ENCODE data around the gene DDA1. TPM values are rescaled to one million over a fixed set of nuclear protein-coding genes. Genes with fewer than 3 reads are reported as not detected.

The DDA1 gene
- total and polyA plus RNA-seq, 2 of the 13 experiments (the other 11 are each of a cell fraction or from before 2014, with no cell fraction given): 24.5 to 26.0 TPM

DNA sequence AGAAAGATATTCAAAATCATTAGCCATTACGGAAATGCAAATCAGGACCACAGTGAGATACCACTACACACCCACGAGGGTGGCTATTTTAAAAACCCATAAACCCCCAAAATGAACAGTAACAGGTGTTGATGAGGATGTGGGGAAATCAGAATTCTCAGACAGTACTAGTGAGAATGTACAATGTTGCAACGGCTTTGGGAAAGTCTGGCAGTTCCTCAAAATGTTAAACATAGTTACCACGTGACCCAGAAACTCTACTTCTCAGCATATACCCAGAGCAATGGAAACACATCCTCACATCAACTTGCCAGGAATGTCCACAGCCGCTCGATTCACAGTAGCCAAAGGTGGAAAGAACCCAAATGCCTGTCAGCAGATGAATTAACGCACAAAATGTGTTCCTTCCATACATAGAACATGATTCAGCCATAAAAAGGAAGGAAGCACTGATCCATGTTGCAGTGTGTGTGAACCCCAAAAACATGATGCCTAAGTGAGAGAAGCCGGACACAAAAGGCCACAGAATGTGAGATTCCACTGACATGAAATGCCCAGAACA, 60.7 kb downstream of the DDA1 start (continued):
- TF ChIP-seq YEATS2 (CRISPR knock-in tag; IDR thresholded peaks at IDR 0.05; ENCODE audit: borderline replicate concordance) (no peak), CBX5 (CRISPR knock-in tag; IDR thresholded peaks at IDR 0.05; ENCODE audit: borderline replicate concordance) (no peak), KDM2A (CRISPR knock-in tag; IDR thresholded peaks at IDR 0.05; ENCODE audit: borderline replicate concordance, low read depth) (no peak), RAD51 (IDR thresholded peaks at IDR 0.05; ENCODE audit: borderline replicate concordance) (peak; percentile 34; the same call in 1 of the 2 replicates), MBNL3 (CRISPR knock-in tag; conservative IDR thresholded peaks at IDR 0.05) (no peak)
- TF ChIP-seq, protein P1, sequence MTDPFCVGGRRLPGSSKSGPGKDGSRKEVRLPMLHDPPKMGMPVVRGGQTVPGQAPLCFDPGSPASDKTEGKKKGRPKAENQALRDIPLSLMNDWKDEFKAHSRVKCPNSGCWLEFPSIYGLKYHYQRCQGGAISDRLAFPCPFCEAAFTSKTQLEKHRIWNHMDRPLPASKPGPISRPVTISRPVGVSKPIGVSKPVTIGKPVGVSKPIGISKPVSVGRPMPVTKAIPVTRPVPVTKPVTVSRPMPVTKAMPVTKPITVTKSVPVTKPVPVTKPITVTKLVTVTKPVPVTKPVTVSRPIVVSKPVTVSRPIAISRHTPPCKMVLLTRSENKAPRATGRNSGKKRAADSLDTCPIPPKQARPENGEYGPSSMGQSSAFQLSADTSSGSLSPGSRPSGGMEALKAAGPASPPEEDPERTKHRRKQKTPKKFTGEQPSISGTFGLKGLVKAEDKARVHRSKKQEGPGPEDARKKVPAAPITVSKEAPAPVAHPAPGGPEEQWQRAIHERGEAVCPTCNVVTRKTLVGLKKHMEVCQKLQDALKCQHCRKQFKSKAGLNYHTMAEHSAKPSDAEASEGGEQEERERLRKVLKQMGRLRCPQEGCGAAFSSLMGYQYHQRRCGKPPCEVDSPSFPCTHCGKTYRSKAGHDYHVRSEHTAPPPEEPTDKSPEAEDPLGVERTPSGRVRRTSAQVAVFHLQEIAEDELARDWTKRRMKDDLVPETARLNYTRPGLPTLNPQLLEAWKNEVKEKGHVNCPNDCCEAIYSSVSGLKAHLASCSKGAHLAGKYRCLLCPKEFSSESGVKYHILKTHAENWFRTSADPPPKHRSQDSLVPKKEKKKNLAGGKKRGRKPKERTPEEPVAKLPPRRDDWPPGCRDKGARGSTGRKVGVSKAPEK (CRISPR knock-in tag; IDR thresholded peaks at IDR 0.05; ENCODE audit: borderline replicate concordance): no peak

Other genes starting within 250 kb of the DDA1 start
- gene HAUS8, start 234.1 kb upstream of the DDA1 start, total RNA-seq (2016; rRNA removed; fragmentation: Illumina TruSeq; extraction: Trizol): 17.5 and 19.1 TPM in 2 replicates
- 7.1 and 7.8 TPM in 2 replicates for gene HAUS8, start 234.1 kb upstream of the DDA1 start, polyA plus RNA-seq (2011; rRNA removed)
- gene MYO9B, start 233.8 kb upstream of the DDA1 start, total RNA-seq (2016; rRNA removed; fragmentation: Illumina TruSeq; extraction: Trizol): 14.1 and 18.0 TPM in 2 replicates
- 18.3 and 23.4 TPM in 2 replicates for gene MYO9B, start 233.8 kb upstream of the DDA1 start, polyA plus RNA-seq (2011; rRNA removed)
- 9.9 and 10.3 TPM in 2 replicates for gene USE1, start 94.2 kb upstream of the DDA1 start, total RNA-seq (2016; rRNA removed; fragmentation: Illumina TruSeq; extraction: Trizol)
- 16.3 and 17.6 TPM in 2 replicates for gene USE1, start 94.2 kb upstream of the DDA1 start, polyA plus RNA-seq (2011; rRNA removed)
- gene OCEL1, start 83.3 kb upstream of the DDA1 start, total RNA-seq (2016; rRNA removed; fragmentation: Illumina TruSeq; extraction: Trizol): 10.6 and 13.6 TPM in 2 replicates
- gene OCEL1, start 83.3 kb upstream of the DDA1 start, polyA plus RNA-seq (2011; rRNA removed): 17.2 and 19.8 TPM in 2 replicates
- gene NR2F6, start 63.6 kb upstream of the DDA1 start, total RNA-seq (2016; rRNA removed; fragmentation: Illumina TruSeq; extraction: Trizol): 54.1 and 72.4 TPM in 2 replicates
- gene NR2F6, start 63.6 kb upstream of the DDA1 start, polyA plus RNA-seq (2011; rRNA removed): 30.9 and 38.5 TPM in 2 replicates
- 0.13 and 0.15 TPM in 2 replicates for gene USHBP1, start 44.8 kb upstream of the DDA1 start, total RNA-seq (2016; rRNA removed; fragmentation: Illumina TruSeq; extraction: Trizol)
- 1.5 and 1.9 TPM in 2 replicates for gene USHBP1, start 44.8 kb upstream of the DDA1 start, polyA plus RNA-seq (2011; rRNA removed)
- 62.2 and 70.0 TPM in 2 replicates for gene BABAM1, start 42.1 kb upstream of the DDA1 start, total RNA-seq (2016; rRNA removed; fragmentation: Illumina TruSeq; extraction: Trizol)
- 74.5 and 82.0 TPM in 2 replicates for gene BABAM1, start 42.1 kb upstream of the DDA1 start, polyA plus RNA-seq (2011; rRNA removed)
- gene ANKLE1, start 27.7 kb upstream of the DDA1 start, total RNA-seq (2016; rRNA removed; fragmentation: Illumina TruSeq; extraction: Trizol): 0.22 and 0.69 TPM in 2 replicates
- gene ANKLE1, start 27.7 kb upstream of the DDA1 start, polyA plus RNA-seq (2011; rRNA removed): 1.5 TPM in 2 replicates
- 5.6 and 7.2 TPM in 2 replicates for gene ABHD8, start 6.1 kb upstream of the DDA1 start, total RNA-seq (2016; rRNA removed; fragmentation: Illumina TruSeq; extraction: Trizol)
- gene ABHD8, start 6.1 kb upstream of the DDA1 start, polyA plus RNA-seq (2011; rRNA removed): 6.3 and 9.9 TPM in 2 replicates
- 77.3 and 93.6 TPM in 2 replicates for gene MRPL34, start 3.7 kb upstream of the DDA1 start, total RNA-seq (2016; rRNA removed; fragmentation: Illumina TruSeq; extraction: Trizol)
- gene MRPL34, start 3.7 kb upstream of the DDA1 start, polyA plus RNA-seq (2011; rRNA removed): 67.7 and 74.0 TPM in 2 replicates
- gene ANO8, start 25.3 kb downstream of the DDA1 start, total RNA-seq (2016; rRNA removed; fragmentation: Illumina TruSeq; extraction: Trizol): 0.79 and 1.8 TPM in 2 replicates
- 3.5 and 5.1 TPM in 2 replicates for gene ANO8, start 25.3 kb downstream of the DDA1 start, polyA plus RNA-seq (2011; rRNA removed)
- gene GTPBP3, start 28.0 kb downstream of the DDA1 start, total RNA-seq (2016; rRNA removed; fragmentation: Illumina TruSeq; extraction: Trizol): 21.9 and 30.0 TPM in 2 replicates
- gene GTPBP3, start 28.0 kb downstream of the DDA1 start, polyA plus RNA-seq (2011; rRNA removed): 17.5 and 19.4 TPM in 2 replicates
- not detected in 2 replicates for gene PLVAP, start 67.8 kb downstream of the DDA1 start, total RNA-seq (2016; rRNA removed; fragmentation: Illumina TruSeq; extraction: Trizol)
- 0.26 TPM in 1 of 2 replicates, not detected in the other for gene PLVAP, start 67.8 kb downstream of the DDA1 start, polyA plus RNA-seq (2011; rRNA removed)
- gene CCDC194, start 84.6 kb downstream of the DDA1 start, total RNA-seq (2016; rRNA removed; fragmentation: Illumina TruSeq; extraction: Trizol): 0.13 TPM in 1 of 2 replicates, not detected in the other
- 0.21 and 0.35 TPM in 2 replicates for gene CCDC194, start 84.6 kb downstream of the DDA1 start, polyA plus RNA-seq (2011; rRNA removed)
- gene BST2, start 96.1 kb downstream of the DDA1 start, total RNA-seq (2016; rRNA removed; fragmentation: Illumina TruSeq; extraction: Trizol): 39.1 and 58.8 TPM in 2 replicates
- gene BST2, start 96.1 kb downstream of the DDA1 start, polyA plus RNA-seq (2011; rRNA removed): 93.8 and 105 TPM in 2 replicates
- 31.8 and 36.1 TPM in 2 replicates for gene MVB12A, start 110.5 kb downstream of the DDA1 start, total RNA-seq (2016; rRNA removed; fragmentation: Illumina TruSeq; extraction: Trizol)
- gene MVB12A, start 110.5 kb downstream of the DDA1 start, polyA plus RNA-seq (2011; rRNA removed): 35.7 and 37.3 TPM in 2 replicates
- gene TMEM221, start 139.1 kb downstream of the DDA1 start, total RNA-seq (2016; rRNA removed; fragmentation: Illumina TruSeq; extraction: Trizol): 0.55 and 0.77 TPM in 2 replicates
- gene TMEM221, start 139.1 kb downstream of the DDA1 start, polyA plus RNA-seq (2011; rRNA removed): 0.27 and 0.33 TPM in 2 replicates
- not detected in 2 replicates for gene NXNL1, start 151.4 kb downstream of the DDA1 start, total RNA-seq (2016; rRNA removed; fragmentation: Illumina TruSeq; extraction: Trizol)
- gene NXNL1, start 151.4 kb downstream of the DDA1 start, polyA plus RNA-seq (2011; rRNA removed): not detected in 2 replicates
- gene SLC27A1, start 161.0 kb downstream of the DDA1 start, total RNA-seq (2016; rRNA removed; fragmentation: Illumina TruSeq; extraction: Trizol): 1.7 and 4.1 TPM in 2 replicates
- gene SLC27A1, start 161.0 kb downstream of the DDA1 start, polyA plus RNA-seq (2011; rRNA removed): 8.7 and 8.8 TPM in 2 replicates
- gene PGLS, start 202.1 kb downstream of the DDA1 start, total RNA-seq (2016; rRNA removed; fragmentation: Illumina TruSeq; extraction: Trizol): 33.8 and 36.7 TPM in 2 replicates
- gene PGLS, start 202.1 kb downstream of the DDA1 start, polyA plus RNA-seq (2011; rRNA removed): 43.8 and 49.1 TPM in 2 replicates
- gene COLGALT1, start 246.1 kb downstream of the DDA1 start, total RNA-seq (2016; rRNA removed; fragmentation: Illumina TruSeq; extraction: Trizol): 33.3 and 58.0 TPM in 2 replicates
- 196 and 211 TPM in 2 replicates for gene COLGALT1, start 246.1 kb downstream of the DDA1 start, polyA plus RNA-seq (2011; rRNA removed)